Transverse colon (tissue), 4 donors: ENCODE data around the gene FAM3C.

Source experiments
- CTCF ChIP-seq, 5 experiments: fragments of 200-600 bp in 3 of 5; fragments of 450-650 bp in 2 of 5; sonication (generic) in 3 of 5; IDR thresholded peaks; 1 replicate in 2 of 5; 2 replicates in 3 of 5; pipeline ENCODE4 v1.5.1; 2016 to 2017; ENCODE audit warnings: antibody characterized with exemption in 5 of 5, inconsistent platforms in 3 of 5, mild to moderate bottlenecking in 2 of 5, moderate library complexity in 1 of 5
- POLR2A ChIP-seq: fragments of 450-650 bp; IDR thresholded peaks from one replicate; pipeline ENCODE4 v1.6.1; 2016; ENCODE audit warnings: antibody characterized with exemption, mild to moderate bottlenecking, moderate library complexity
- POLR2AphosphoS5 ChIP-seq, 3 donors: sonication (generic); formaldehyde crosslinking; IDR thresholded peaks; one replicate each; pipeline ENCODE4 v1.6.1; 2016; ENCODE audit warnings: antibody characterized with exemption in 3 of 3

- TF ChIP-seq CTCF (IDR thresholded peaks at IDR 0.05): no peak
- TF ChIP-seq POLR2A: no peak
- TF ChIP-seq POLR2AphosphoS5 (IDR thresholded peaks at IDR 0.05): no peak
These were observed 41.4 kb upstream of the FAM3C start for GRCh38 chr7:121437470-121437869.
